HG03521 (cell line): Measurements from ENCODE around the gene P2RX7.
"Not testable (repeated sequence)": the region's sequence is repeated elsewhere in the genome, so short reads cannot be mapped to it uniquely, and the experiment has no call there.

Source experiments
- ATAC-seq: cut with Tn5 transposase; IDR thresholded peaks from one replicate; pipeline ENCODE4 v1.9.1; 2021; ENCODE audit warnings: mild to moderate bottlenecking, moderate library complexity; ENCODE audit not compliant: unreplicated experiment

Gene P2RX7

GRCh38 chr12:121226399-121226798 lies 93.7 kb downstream of the P2RX7 start:
- no peak for ATAC-seq

GRCh38 chr12:121226871-121227270 lies 94.2 kb downstream of the P2RX7 start:
- ATAC-seq, result not testable (repeated sequence)

- no peak for ATAC-seq
Observed at GRCh38 chr12:121227294-121227693, 94.6 kb downstream of the P2RX7 start.

DNA sequence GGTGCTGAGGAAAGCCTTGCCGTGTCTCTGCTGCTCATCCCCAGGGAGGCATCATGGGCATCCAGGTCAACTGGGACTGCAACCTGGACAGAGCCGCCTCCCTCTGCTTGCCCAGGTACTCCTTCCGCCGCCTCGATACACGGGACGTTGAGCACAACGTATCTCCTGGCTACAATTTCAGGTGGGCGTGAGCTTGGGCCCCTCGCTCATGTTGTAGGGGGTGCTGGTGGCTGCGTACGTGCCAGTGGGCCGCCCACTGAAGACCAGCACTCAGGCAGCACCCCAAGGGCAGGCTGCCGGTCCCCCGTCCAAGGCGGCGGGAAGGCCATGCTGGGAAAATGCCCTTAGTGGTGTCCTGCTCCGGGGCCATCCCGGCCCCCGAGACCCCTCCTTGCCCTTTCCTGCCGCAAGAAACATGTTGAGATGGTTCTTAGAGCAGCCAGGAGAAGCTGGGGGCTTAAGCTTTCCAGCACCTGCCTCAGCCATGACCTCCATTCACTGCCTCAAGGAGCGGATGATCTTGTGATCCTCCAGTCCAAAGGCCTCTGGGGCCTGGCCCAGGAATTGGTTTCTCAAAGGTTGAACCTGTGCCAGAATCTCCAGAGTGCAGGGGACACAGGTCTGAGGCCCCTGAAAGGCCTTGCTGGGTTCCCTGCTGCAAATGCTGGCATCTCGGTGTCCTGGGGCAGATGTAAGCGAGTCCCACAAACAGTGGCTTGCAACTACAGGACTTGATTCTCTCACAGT lies 96.4 kb downstream of the P2RX7 start:
- ATAC-seq, result no peak

- not testable (repeated sequence) for ATAC-seq
Observed at GRCh38 chr12:121229826-121230537, 97.3 kb downstream of the P2RX7 start.

GRCh38 chr12:121230538-121230907 lies 97.8 kb downstream of the P2RX7 start:
- ATAC-seq, result no peak

- ATAC-seq, result no peak
Observed at GRCh38 chr12:121232163-121232562, 99.5 kb downstream of the P2RX7 start.

DNA sequence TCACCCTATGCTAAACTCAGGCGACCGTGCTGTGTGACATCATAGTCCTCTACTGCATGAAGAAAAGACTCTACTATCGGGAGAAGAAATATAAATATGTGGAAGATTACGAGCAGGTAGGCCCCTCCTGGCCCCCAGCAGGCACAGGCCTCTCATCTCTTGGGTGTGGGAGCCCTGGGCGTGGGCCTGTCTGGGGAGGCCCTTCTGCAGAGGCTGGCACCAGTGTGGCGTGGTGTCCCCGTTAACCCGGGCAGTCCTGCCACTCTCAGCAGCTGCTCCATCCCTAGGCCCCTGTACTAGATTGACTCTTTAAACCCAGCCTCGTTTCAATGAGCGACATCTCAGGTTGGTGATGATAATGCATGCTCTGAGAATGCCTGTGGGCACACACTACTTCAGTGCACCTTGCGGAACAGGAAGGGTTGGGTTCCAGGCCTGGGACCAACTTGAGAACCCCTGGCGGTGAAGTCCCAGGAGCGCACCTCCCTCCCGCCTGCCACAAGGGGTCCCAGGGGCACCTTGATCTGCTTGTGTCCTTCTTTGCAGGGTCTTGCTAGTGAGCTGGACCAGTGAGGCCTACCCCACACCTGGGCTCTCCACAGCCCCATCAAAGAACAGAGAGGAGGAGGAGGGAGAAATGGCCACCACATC lies 100.4 kb downstream of the P2RX7 start:
- ATAC-seq, result no peak

DNA sequence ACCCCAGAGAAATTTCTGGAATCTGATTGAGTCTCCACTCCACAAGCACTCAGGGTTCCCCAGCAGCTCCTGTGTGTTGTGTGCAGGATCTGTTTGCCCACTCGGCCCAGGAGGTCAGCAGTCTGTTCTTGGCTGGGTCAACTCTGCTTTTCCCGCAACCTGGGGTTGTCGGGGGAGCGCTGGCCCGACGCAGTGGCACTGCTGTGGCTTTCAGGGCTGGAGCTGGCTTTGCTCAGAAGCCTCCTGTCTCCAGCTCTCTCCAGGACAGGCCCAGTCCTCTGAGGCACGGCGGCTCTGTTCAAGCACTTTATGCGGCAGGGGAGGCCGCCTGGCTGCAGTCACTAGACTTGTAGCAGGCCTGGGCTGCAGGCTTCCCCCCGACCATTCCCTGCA lies 100.9 kb downstream of the P2RX7 start:
- no peak for ATAC-seq

DNA sequence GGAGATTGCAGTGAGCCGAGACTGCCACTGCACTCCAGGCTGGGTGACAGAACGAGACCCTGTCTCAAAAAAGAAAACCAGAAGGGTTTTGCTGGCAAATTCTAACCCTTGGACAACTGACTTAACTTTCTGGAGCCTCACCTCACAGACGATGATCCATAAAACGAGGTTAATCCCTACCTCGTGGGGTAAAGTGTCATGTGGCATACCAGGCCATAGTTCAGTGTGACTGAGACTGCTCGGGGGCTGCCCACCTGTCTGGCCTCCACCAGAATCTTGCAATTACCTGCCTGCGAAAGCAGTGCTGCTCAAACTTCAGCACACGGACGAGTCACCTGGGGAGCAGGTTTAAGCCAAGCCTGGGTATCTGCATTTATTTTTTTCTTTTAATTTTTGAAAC lies 104.1 kb downstream of the P2RX7 start:
- ATAC-seq, result no peak

- ATAC-seq, result no peak
Observed at GRCh38 chr12:121237415-121237814, 104.7 kb downstream of the P2RX7 start.
